H1 (cell line): ENCODE results near the gene MSI2. TPM values are rescaled to one million over a fixed set of nuclear protein-coding genes. Genes with fewer than 3 reads are reported as not detected.

ENCODE experiments used
- CTCF ChIA-PET: fragments of 300-600 bp; sonication (Branson Sonifier 250); formaldehyde crosslinking; loops from one replicate; lab custom pipeline; 2021; ENCODE audit not compliant: partially characterized antibody; lab: Charles Lee
- POLR2A ChIA-PET: fragments of 300-600 bp; sonication (Branson Sonifier 250); formaldehyde crosslinking; loops from one replicate; lab custom pipeline; 2021; ENCODE audit warnings: inconsistent platforms; ENCODE audit not compliant: partially characterized antibody; lab: Charles Lee
- DNase-seq, 2 experiments: peaks; one replicate each; pipeline versions ENCODE4 v3.0.0 to v3.0.0-alpha.2; 2010 to 2022; ENCODE audit warnings: low spot score in 2 of 2, low read depth in 1 of 2, mixed read lengths in 1 of 2
- FAIRE-seq: peaks from 2 replicates; lab custom pipeline; 2011; peaks lifted over from hg19 to GRCh38; lab: Jason Lieb, UNC
- H2AFZ ChIP-seq: 2 replicates; pipeline ENCODE4 v1.8.1; 2012; ENCODE audit warnings: low read length, inconsistent platforms
- H2AK5ac ChIP-seq: 2 replicates; pipeline ENCODE4 v1.6.1; 2013; ENCODE audit warnings: low read depth, low read length
- H2BK120ac ChIP-seq: replicated peaks from 2 replicates; pipeline ENCODE3; 2013; ENCODE audit warnings: low read depth, low read length, inconsistent platforms
- H2BK12ac ChIP-seq: 2 replicates; pipeline ENCODE4 v1.6.1; 2013; ENCODE audit warnings: low read depth, low read length
- H2BK15ac ChIP-seq: 2 replicates; pipeline ENCODE4 v1.6.1; 2013; ENCODE audit warnings: low read length
- H2BK20ac ChIP-seq: 2 replicates; pipeline ENCODE4 v1.6.1; 2013; ENCODE audit warnings: low read length
- H2BK5ac ChIP-seq: 2 replicates; pipeline ENCODE4 v1.6.1; 2013; ENCODE audit warnings: low read depth, low read length
- H3K14ac ChIP-seq: 2 replicates; pipeline ENCODE4 v1.6.1; 2013; ENCODE audit warnings: inconsistent platforms; ENCODE audit not compliant: insufficient read length
- H3K18ac ChIP-seq: 2 replicates; pipeline ENCODE4 v1.6.1; 2013; ENCODE audit warnings: low read length; ENCODE audit errors: extremely low read depth
- H3K23ac ChIP-seq: 2 replicates; pipeline ENCODE4 v1.6.1; 2013; ENCODE audit warnings: inconsistent platforms; ENCODE audit not compliant: insufficient read length
- H3K23me2 ChIP-seq: 2 replicates; pipeline ENCODE4 v1.6.1; 2013; ENCODE audit warnings: low read depth, low read length
- H3K27ac ChIP-seq: 2 replicates; pipeline ENCODE4 v1.6.1; 2011; ENCODE audit warnings: low read depth, low read length, inconsistent platforms
- H3K27me3 ChIP-seq, 4 experiments: replicated peaks in 1 of 4; 1 replicate in 1 of 4; 2 replicates in 3 of 4; pipeline versions ENCODE4 v1.6.1 to v1.8.1; 2011 to 2013; ENCODE audit warnings: low read length in 3 of 4, mild to moderate bottlenecking in 3 of 4, inconsistent platforms in 2 of 4, mixed read lengths in 2 of 4, moderate library complexity in 1 of 4; ENCODE audit not compliant: control insufficient read depth in 3 of 4, insufficient read depth in 3 of 4; ENCODE audit errors: extremely low read depth in 1 of 4
- H3K36me3 ChIP-seq, 4 experiments: 2 replicates each; pipeline versions ENCODE4 v1.6.1 to v1.8.1; 2011 to 2013; ENCODE audit warnings: mild to moderate bottlenecking in 4 of 4, low read length in 3 of 4, moderate library complexity in 2 of 4, control low read depth in 1 of 4, inconsistent platforms in 1 of 4; ENCODE audit not compliant: insufficient read depth in 4 of 4, control insufficient read depth in 2 of 4
- H3K4ac ChIP-seq: replicated peaks from 2 replicates; pipeline ENCODE3; 2013; ENCODE audit warnings: low read length, low read depth, mixed read lengths, inconsistent platforms; ENCODE audit not compliant: insufficient read length
- H3K4me1 ChIP-seq, 4 experiments: replicated peaks in 1 of 4; 1 replicate in 1 of 4; 2 replicates in 3 of 4; pipeline versions ENCODE4 v1.6.1 to v1.8.1; 2011 to 2013; ENCODE audit warnings: low read length in 3 of 4, inconsistent platforms in 2 of 4, mixed read lengths in 1 of 4; ENCODE audit not compliant: insufficient read depth in 4 of 4, control insufficient read depth in 3 of 4
- H3K4me2 ChIP-seq, 2 experiments: 2 replicates each; pipeline versions ENCODE4 v1.6.1 to v1.8.1; 2011 to 2013; ENCODE audit warnings: low read depth in 2 of 2, low read length in 2 of 2, control low read depth in 1 of 2, inconsistent platforms in 1 of 2, mild to moderate bottlenecking in 1 of 2; ENCODE audit not compliant: insufficient read depth in 1 of 2
- H3K4me3 ChIP-seq, 4 experiments: fragments of 200-600, 300-600 bp in 1 of 4; sonication (generic), shearing (Covaris generic), sonication (Bioruptor Twin) in 1 of 4; 2 replicates each; pipeline versions ENCODE4 v1.5.1 to v1.8.1; 2011 to 2016; ENCODE audit warnings: low read length in 4 of 4, low read depth in 3 of 4, control low read depth in 2 of 4, inconsistent platforms in 2 of 4, mild to moderate bottlenecking in 2 of 4, mixed read lengths in 1 of 4, moderate library complexity in 1 of 4; ENCODE audit not compliant: insufficient read depth in 2 of 4; ENCODE audit errors: extremely low read depth in 1 of 4
- H3K56ac ChIP-seq: replicated peaks from 2 replicates; pipeline ENCODE3; 2013; ENCODE audit warnings: low read depth, mild to moderate bottlenecking, mixed read lengths, low read length, inconsistent platforms; ENCODE audit not compliant: insufficient read length
- H3K79me1 ChIP-seq: 2 replicates; pipeline ENCODE4 v1.6.1; 2013; ENCODE audit warnings: low read depth, low read length, control low read depth
- H3K79me2 ChIP-seq, 2 experiments: 2 replicates each; pipeline versions ENCODE4 v1.6.1 to v1.8.1; 2012 to 2013; ENCODE audit warnings: low read length in 2 of 2, mild to moderate bottlenecking in 2 of 2, inconsistent platforms in 1 of 2; ENCODE audit not compliant: insufficient read depth in 2 of 2, control insufficient read depth in 1 of 2
- H3K9ac ChIP-seq, 4 experiments: replicated peaks in 1 of 4; 1 replicate in 1 of 4; 2 replicates in 3 of 4; pipeline versions ENCODE4 v1.6.1 to v1.8.1; 2011 to 2013; ENCODE audit warnings: low read depth in 3 of 4, low read length in 3 of 4, control low read depth in 2 of 4, mild to moderate bottlenecking in 2 of 4, moderate library complexity in 2 of 4, inconsistent platforms in 1 of 4; ENCODE audit errors: extremely low read depth in 1 of 4
- H3K9me3 ChIP-seq, 2 experiments: 2 replicates each; pipeline versions ENCODE4 v1.6.1 to v1.8.1; 2012 to 2013; ENCODE audit warnings: mild to moderate bottlenecking in 2 of 2, moderate library complexity in 2 of 2, control low read depth in 1 of 2, inconsistent platforms in 1 of 2, low read depth in 1 of 2, low read length in 1 of 2, mixed read lengths in 1 of 2; ENCODE audit not compliant: insufficient read depth in 2 of 2
- H4K20me1 ChIP-seq, 2 experiments: replicated peaks in 1 of 2; 2 replicates each; pipeline versions ENCODE3 to v1.8.1; 2011 to 2013; ENCODE audit warnings: inconsistent platforms in 2 of 2, low read length in 2 of 2, mild to moderate bottlenecking in 1 of 2; ENCODE audit not compliant: insufficient read depth in 2 of 2, control insufficient read depth in 1 of 2
- H4K5ac ChIP-seq: 2 replicates; pipeline ENCODE4 v1.6.1; 2013; ENCODE audit warnings: low read length, low read depth, mixed read lengths, inconsistent platforms; ENCODE audit not compliant: insufficient read length
- H4K8ac ChIP-seq: 2 replicates; pipeline ENCODE4 v1.8.0; 2013; ENCODE audit warnings: mild to moderate bottlenecking, moderate library complexity, low read length, inconsistent platforms; ENCODE audit not compliant: insufficient read depth; ENCODE audit errors: extremely low read depth
- H4K91ac ChIP-seq: replicated peaks from 2 replicates; pipeline ENCODE3; 2013; ENCODE audit warnings: low read length, mixed read lengths, inconsistent platforms; ENCODE audit not compliant: insufficient read length
- CEBPB ChIP-seq: IDR thresholded peaks from 2 replicates; pipeline ENCODE4 v1.6.1; 2012; ENCODE audit warnings: low read depth, low read length
- SAP30 ChIP-seq: fragments of 300-600 bp; sonication (generic); IDR thresholded peaks from 2 replicates; pipeline ENCODE4 v1.7.1; 2012; ENCODE audit warnings: low read length, moderate library complexity, mild to moderate bottlenecking, inconsistent platforms; ENCODE audit not compliant: insufficient read depth, insufficient replicate concordance
- SP4 ChIP-seq: IDR thresholded peaks from 2 replicates; pipeline ENCODE4 v1.6.1; 2012; ENCODE audit warnings: low read length, inconsistent platforms
- SRF ChIP-seq: IDR thresholded peaks from 2 replicates; pipeline ENCODE4 v1.6.1; 2011; ENCODE audit warnings: mild to moderate bottlenecking, low read depth, low read length, moderate library complexity
- TBP ChIP-seq: IDR thresholded peaks from 2 replicates; pipeline ENCODE4 v1.6.1; 2011; ENCODE audit warnings: low read depth, low read length, improper control_type of control experiment
- WGBS, 2 experiments: shearing (Covaris generic) in 1 of 2; methylation state at CpG; one replicate each; pipeline versions ENCODE4 v1.1.6 to v1.1.7; 2013 to 2015; ENCODE audit warnings: low lambda C conversion rate in 2 of 2, mixed read lengths in 2 of 2, inconsistent platforms in 1 of 2, low coverage in 1 of 2, missing lambda C conversion rate in 1 of 2; ENCODE audit not compliant: insufficient replicate concordance in 2 of 2, insufficient coverage in 1 of 2, insufficient read length in 1 of 2; ENCODE audit errors: extremely low coverage in 1 of 2, missing lambda C conversion rate in 1 of 2; 5-methylcytosine and 5-hydroxymethylcytosine counted together
- polyA plus RNA-seq, 7 experiments: library from polyadenylated mRNA; depleted of rRNA in 3 of 7; stranded (reverse) in 5 of 7; unstranded in 2 of 7; fragments of >200 nt in 5 of 7; fragments of 200-250 nt in 2 of 7; gene quantifications; 1 replicate in 5 of 7; 2 replicates in 1 of 7; 4 replicates in 1 of 7; pipeline versions ENCODE4 v1.2.1 to v1.2.3, GENCODE V29; 2011 to 2013; ENCODE audit warnings: missing spikeins in 2 of 7, mixed read lengths in 2 of 7
- total RNA-seq: library from RNA; stranded (reverse); fragmentation: NEBNext Ultra II Directional; extraction: Animal tissue kit (Norgen Biotek cat#: 25700); gene quantifications from 2 replicates; pipeline ENCODE4 v1.2.1, GENCODE V29; 2021

MSI2 gene
- total and polyA plus RNA-seq, 2 of the 8 experiments (the other 6 are each of a cell fraction or from before 2014, with no cell fraction given): 36.7 to 80.6 TPM

- no peak overlapping the region for H4K91ac ChIP-seq
- TF ChIP-seq SRF (no peak), SAP30 (no peak), TBP (no peak), CEBPB (no peak), SP4 (no peak)
- H3K56ac ChIP-seq: no peak overlapping the region
- DNase-seq (no peak), FAIRE-seq (no peak)
- ChIA-PET POLR2A (interaction anchor here (1.5 to 1.8 kb wide), 2 partner anchors 9 to 19 kb away, joined by 3 read pairs; no protein-coding TSS in a partner anchor), CTCF (interaction anchor here (0.9 to 4.6 kb wide), 6 partner anchors 8 to 242 kb away, joined by 3 to 14 read pairs (median 6); no protein-coding TSS in a partner anchor)
- no peak overlapping the region for H3K4me2 ChIP-seq
- no peak overlapping the region for H3K9ac ChIP-seq
- peaks cover 5 to 6% of the 10 kb centered on the region in 2 experiments for H4K20me1 ChIP-seq
- H3K27me3 ChIP-seq: no peaks in the 10 kb centered on the region; a peak in 2 of 7 replicates
- H2BK15ac ChIP-seq: no peak overlapping the region
- 0 out of 2 replicates have a peak overlapping the region, but pooled peaks have one; percentile 41 for H2AK5ac ChIP-seq
- no peaks in the 10 kb centered on the region for H3K36me3 ChIP-seq
- H3K9me3 ChIP-seq: no peaks in the 10 kb centered on the region
- no peak overlapping the region for H2BK5ac ChIP-seq
- H3K23ac ChIP-seq: no peak overlapping the region
- H3K23me2 ChIP-seq: no peaks in the 10 kb centered on the region
- no peak overlapping the region for H2BK12ac ChIP-seq
- no peak overlapping the region for H4K8ac ChIP-seq
- peaks cover 9% of the 10 kb centered on the region for H3K79me1 ChIP-seq
- no peak overlapping the region for H3K4me3 ChIP-seq
- no peak overlapping the region for H3K27ac ChIP-seq
- no peak overlapping the region for H2BK120ac ChIP-seq
- H4K5ac ChIP-seq: no peak overlapping the region
- H2BK20ac ChIP-seq: no peak overlapping the region
- H3K4me1 ChIP-seq: peaks cover 0 to 7% (median 2%) of the 10 kb centered on the region in 4 experiments; a peak in 4 of 7 replicates
- H2AFZ ChIP-seq: no peak overlapping the region
- H3K4ac ChIP-seq: no peak overlapping the region
- peaks cover 0 to 7% of the 10 kb centered on the region in 2 experiments; a peak in 3 of 4 replicates for H3K79me2 ChIP-seq
- no peak overlapping the region for H3K14ac ChIP-seq
- WGBS, 2 experiments: 84% methylated on average over 4 of the region's 4 CpGs; no CpG with 5 or more reads in 1 of the 2 experiments
- 0 out of 2 replicates have a peak overlapping the region, but pooled peaks have one; percentile 11 for H3K18ac ChIP-seq
Observed at GRCh38 chr17:57485566-57485865, 229.2 kb downstream of the MSI2 start.
